Spleen (tissue), 11 donors: Measurements from ENCODE around the gene SEC14L6. TPM values are rescaled to one million over a fixed set of nuclear protein-coding genes. Genes with fewer than 3 reads are reported as not detected.

Experiments used
- DNase-seq: peaks from one replicate; pipeline ENCODE4 v3.0.0-alpha.2; 2020
- H3K27ac ChIP-seq, 8 donors: fragments of 200-600 bp; sonication (generic) in 7 of 8; 1 replicate in 4 of 8; 2 replicates in 4 of 8; pipeline versions ENCODE4 v1.5.0 to v1.8.0; 2016 to 2021; ENCODE audit warnings: inconsistent platforms in 4 of 8, mild to moderate bottlenecking in 4 of 8, moderate library complexity in 1 of 8
- H3K27me3 ChIP-seq, 7 donors: fragments of 200-600 bp; sonication (generic) in 6 of 7; replicated peaks in 1 of 7; 1 replicate in 4 of 7; 2 replicates in 3 of 7; pipeline versions ENCODE4 v1.5.0 to v1.8.0; 2016 to 2021; ENCODE audit warnings: inconsistent platforms in 3 of 7, mild to moderate bottlenecking in 1 of 7
- H3K36me3 ChIP-seq, 6 donors: fragments of 200-600 bp; sonication (generic) in 5 of 6; 1 replicate in 4 of 6; 2 replicates in 2 of 6; pipeline versions ENCODE4 v1.5.0 to v1.8.0; 2016 to 2021; ENCODE audit warnings: inconsistent platforms in 2 of 6
- H3K4me1 ChIP-seq, 6 donors: fragments of 200-600 bp; sonication (generic) in 5 of 6; 1 replicate in 3 of 6; 2 replicates in 3 of 6; pipeline versions ENCODE4 v1.5.0 to v1.8.0; 2016 to 2021; ENCODE audit warnings: inconsistent platforms in 3 of 6
- H3K4me3 ChIP-seq, 8 donors: fragments of 200-600 bp; sonication (generic) in 7 of 8; 1 replicate in 4 of 8; 2 replicates in 4 of 8; pipeline versions ENCODE4 v1.5.0 to v1.8.0; 2016 to 2021; ENCODE audit warnings: inconsistent platforms in 4 of 8, mild to moderate bottlenecking in 4 of 8, moderate library complexity in 2 of 8
- H3K9me3 ChIP-seq, 8 donors: fragments of 200-600 bp; sonication (generic) in 7 of 8; 1 replicate in 4 of 8; 2 replicates in 4 of 8; pipeline versions ENCODE4 v1.5.0 to v1.8.0; 2016 to 2021; ENCODE audit warnings: inconsistent platforms in 4 of 8
- CTCF ChIP-seq, 11 experiments: fragments of 200-600 bp in 7 of 11; fragments of 450-650 bp in 4 of 11; sonication (generic) in 4 of 11; IDR thresholded peaks in 8 of 11; conservative IDR thresholded peaks in 3 of 11; 1 replicate in 7 of 11; 2 replicates in 4 of 11; pipeline versions ENCODE4 v1.4.0 to v1.8.0; 2016 to 2021; ENCODE audit warnings: antibody characterized with exemption in 11 of 11, inconsistent platforms in 4 of 11, mild to moderate bottlenecking in 1 of 11
- POLR2A ChIP-seq, 3 donors: fragments of 450-650 bp; IDR thresholded peaks; one replicate each; pipeline ENCODE4 v1.5.1; 2017; ENCODE audit warnings: antibody characterized with exemption in 3 of 3, mild to moderate bottlenecking in 1 of 3
- POLR2AphosphoS5 ChIP-seq, 3 donors: sonication (generic); formaldehyde crosslinking; IDR thresholded peaks; one replicate each; pipeline ENCODE4 v1.5.1; 2017; ENCODE audit warnings: antibody characterized with exemption in 3 of 3
- WGBS, 5 donors: extraction: QIAGEN DNeasy Blood & Tissue Kit in 3 of 5; methylation state at CpG; one replicate each; pipeline versions ENCODE4 v1.1.5 to v1.1.7; 2013 to 2018; 5-methylcytosine and 5-hydroxymethylcytosine counted together
- intact Hi-C: fragments of 100-400 bp; cut with DNase I; formaldehyde crosslinking; loops from one replicate; pipeline ENCODE4 v1.15.0; 2023; ENCODE audit warnings: low total_unique reads
- polyA plus RNA-seq, 3 donors: library from polyadenylated mRNA; stranded (reverse); fragments of 200-250 nt; gene quantifications; one replicate each; pipeline ENCODE4 v1.2.1, GENCODE V29; 2013
- total RNA-seq, 7 donors: library from RNA; depleted of rRNA in 3 of 7; stranded (reverse); fragments of >200 nt in 3 of 7; fragmentation: NEBNext Ultra II Directional in 4 of 7; extraction: Animal tissue kit (Norgen Biotek cat#: 25700) in 4 of 7; gene quantifications; one replicate each; pipeline versions ENCODE4 v1.1.0 to v1.2.1, GENCODE V29; 2016 to 2021
- donor health status: healthy with polysubstance abuse.
- donor health status: DM: no; HTN: no; CAD: no; lungs with moderate emphysema.
- donor health status: DM: no; HTN: no; CAD: no.
- donor health status: Bipolar disorder and iron deficiency.
- donor health status: healthy.
- donor health status: DM: no; HTN: no; CAD: no.
- donor health status: DM: yes; HTN: yes; CAD: no.

SEC14L6 gene
- total and polyA plus RNA-seq, 10 donors: 0.03 to 0.56 (median 0.17) TPM; not detected in 2

DNA sequence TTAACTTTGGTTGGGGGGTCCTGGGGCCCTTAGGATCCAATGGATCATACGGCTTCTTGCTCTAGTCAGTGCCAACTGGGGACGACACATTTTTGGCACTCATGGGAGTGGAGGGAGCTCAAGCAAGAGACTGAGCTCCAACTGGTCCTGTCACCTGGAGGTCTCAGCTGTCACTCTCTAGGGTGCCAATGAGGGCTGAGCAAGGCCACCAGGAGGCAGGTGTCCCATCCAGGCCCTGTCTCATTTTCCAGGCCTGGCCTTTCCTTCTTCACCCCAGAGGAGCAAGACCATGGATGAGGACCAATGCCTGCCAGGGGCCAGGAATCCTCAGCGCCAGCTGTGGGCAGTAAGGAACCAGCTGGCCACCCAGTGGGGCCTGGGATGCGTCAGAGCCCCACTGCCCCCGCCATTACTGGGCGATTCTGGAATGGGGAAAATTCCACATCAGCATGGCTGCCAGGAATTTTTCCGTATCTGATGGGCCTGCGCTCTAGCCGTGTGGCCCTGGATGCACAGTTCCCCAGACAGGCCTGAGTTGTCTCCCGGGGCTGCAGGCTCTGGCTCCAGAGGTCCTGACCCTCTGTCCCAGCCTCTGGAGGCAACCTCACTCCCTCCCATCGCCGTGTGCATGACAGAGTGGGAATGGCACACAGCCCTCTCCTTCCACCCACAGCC, 28.6 kb upstream of the SEC14L6 start:
- intact Hi-C loops: no loop called here
- 62 to 91% (median 83%) methylated on average over 8 to 12 of the region's 12 CpGs for whole genome bisulfite sequencing, 5 donors
- Histone ChIP-seq H3K27ac (no peak overlapping the region), H3K4me1 (peaks cover 0 to 13% (median 4%) of the 10 kb centered on the region in 6 donors), H3K4me3 (no peak overlapping the region), H3K36me3 (peaks cover 10 to 54% (median 49%) of the 10 kb centered on the region in 6 donors), H3K9me3 (no peaks in the 10 kb centered on the region), H3K27me3 (peaks cover 0 to 7% (median 0%) of the 10 kb centered on the region in 7 donors)
- TF ChIP-seq POLR2A (IDR thresholded peaks at IDR 0.05) (no peak), POLR2AphosphoS5 (IDR thresholded peaks at IDR 0.05) (peak in 1 of 3 donors; percentile 46), CTCF (IDR thresholded peaks at IDR 0.05 in 8 of 11, conservative IDR thresholded peaks at IDR 0.05 in 3 of 11) (no peak)
- no peak for DNase-seq

DNA sequence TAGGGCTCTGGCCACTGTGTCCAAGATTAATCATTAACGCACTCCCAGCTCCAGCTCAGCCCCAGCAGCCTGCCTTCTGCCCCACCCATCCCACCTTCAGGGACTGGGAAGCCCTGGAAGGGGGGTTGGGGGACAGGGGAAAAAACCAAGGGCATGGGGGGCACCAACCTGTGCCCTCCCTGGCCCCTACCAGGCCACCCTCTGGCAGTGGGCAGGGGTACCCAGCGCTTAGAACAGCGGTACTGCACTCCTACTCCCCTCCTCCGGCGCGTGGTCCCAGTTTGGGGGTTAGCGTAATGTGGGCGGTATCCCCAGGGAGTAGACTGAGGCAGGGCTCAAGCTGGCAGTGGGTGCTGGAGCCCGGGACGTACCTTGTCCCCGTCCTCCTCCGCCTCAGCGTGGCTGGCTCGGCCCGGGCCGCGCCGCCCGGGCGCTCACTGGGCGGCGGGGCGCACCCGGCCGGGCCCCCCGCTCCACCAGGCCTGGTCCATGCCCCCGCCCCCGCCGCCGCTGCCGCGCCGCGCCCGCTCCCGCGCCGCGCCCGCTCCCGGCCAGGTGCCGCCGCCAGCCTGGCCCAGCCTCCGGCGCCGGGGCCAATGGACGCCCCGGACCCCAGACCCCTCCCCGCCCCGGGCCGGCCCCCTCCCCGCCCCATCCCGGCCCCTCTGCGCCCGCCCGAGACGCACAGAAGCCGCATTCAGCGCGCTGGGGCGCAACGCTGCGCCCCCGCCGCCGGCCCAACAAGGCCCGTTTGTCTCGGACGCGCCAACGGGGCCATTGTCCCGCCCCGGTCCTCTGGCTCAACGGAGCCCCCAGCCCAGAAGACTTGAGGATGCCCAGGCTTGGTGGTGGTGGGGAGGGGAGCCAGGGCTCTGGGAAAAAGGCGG, 27.8 kb upstream of the SEC14L6 start, which contains the start of gene GAL3ST1:
Gene GAL3ST1 (minus strand): TSS at position 571 of the 887 bp plus-strand sequence. CDS start 17,273 bp downstream, outside the sequence.
- intact Hi-C loops: no loop called here
- H3K36me3 ChIP-seq: peaks cover 8 to 46% (median 41%) of the 10 kb centered on the region in 6 donors
- no peak for DNase-seq
- no peak within 1 kb of the TSS for H3K27ac ChIP-seq
- TF ChIP-seq POLR2A (IDR thresholded peaks at IDR 0.05) (no peak), CTCF (IDR thresholded peaks at IDR 0.05 in 8 of 11, conservative IDR thresholded peaks at IDR 0.05 in 3 of 11) (no peak), POLR2AphosphoS5 (IDR thresholded peaks at IDR 0.05) (no peak)
- 11 to 70% (median 26%) methylated on average over 13 to 75 of the region's 75 CpGs for WGBS, 5 donors
- H3K27me3 ChIP-seq: peaks cover 0 to 7% (median 0%) of the 10 kb centered on the region in 7 donors
- H3K4me1 ChIP-seq: peaks cover 0 to 13% (median 4%) of the 10 kb centered on the region in 6 donors
- no peaks in the 10 kb centered on the region for H3K9me3 ChIP-seq
- H3K4me3 ChIP-seq: no peak within 1 kb of the TSS

DNA sequence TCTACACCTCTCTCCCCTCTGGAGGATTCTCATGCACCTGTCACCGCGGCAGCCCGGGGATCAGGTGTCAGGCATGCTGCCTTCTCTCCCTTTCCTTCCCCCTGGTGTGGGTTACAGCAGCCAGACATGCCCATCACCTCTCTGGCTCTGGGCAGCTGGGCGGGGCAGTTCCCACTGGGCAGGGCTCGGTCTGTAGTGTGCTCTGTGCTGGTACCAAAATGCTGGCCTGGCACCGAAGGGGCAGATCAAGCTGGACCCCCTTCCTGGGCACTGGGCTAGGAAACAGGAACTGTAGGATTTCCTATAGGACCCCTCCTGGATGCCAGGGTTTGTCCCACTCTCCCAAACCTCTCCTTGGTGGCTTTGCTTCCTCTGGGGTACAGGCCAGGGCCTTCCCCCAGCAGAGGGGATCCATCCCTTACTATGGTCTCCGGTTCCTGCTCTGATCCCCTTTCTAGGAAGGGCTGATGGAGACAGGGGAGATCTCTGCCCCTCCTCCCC, 27.1 kb upstream of the SEC14L6 start:
- no peak for DNase-seq
- no peak overlapping the region for H3K4me3 ChIP-seq

More for the DNA sequence above, 27.1 kb upstream of the SEC14L6 start:
- WGBS, 5 donors: 60 to 79% (median 66%) methylated on average over 6 to 7 of the region's 7 CpGs
- no peaks in the 10 kb centered on the region for H3K9me3 ChIP-seq
- peaks cover 6 to 39% (median 35%) of the 10 kb centered on the region in 6 donors for H3K36me3 ChIP-seq
- H3K27ac ChIP-seq: no peak overlapping the region
- intact Hi-C loops: no loop called here
- peaks cover 0 to 13% (median 4%) of the 10 kb centered on the region in 6 donors for H3K4me1 ChIP-seq
- no peak for TF ChIP-seq POLR2A (IDR thresholded peaks at IDR 0.05)
- no peak for TF ChIP-seq CTCF (IDR thresholded peaks at IDR 0.05 in 8 of 11, conservative IDR thresholded peaks at IDR 0.05 in 3 of 11)
- TF ChIP-seq POLR2AphosphoS5 (IDR thresholded peaks at IDR 0.05): no peak
- H3K27me3 ChIP-seq: peaks cover 0 to 7% (median 0%) of the 10 kb centered on the region in 7 donors
